H1 (cell line): ENCODE data around the gene CFAP210. TPM values are rescaled to one million over a fixed set of nuclear protein-coding genes. Genes with fewer than 3 reads are reported as not detected.

Experiments
- CTCF ChIA-PET: fragments of 300-600 bp; sonication (Branson Sonifier 250); formaldehyde crosslinking; loops from one replicate; lab custom pipeline; 2021; ENCODE audit not compliant: partially characterized antibody; lab: Charles Lee
- POLR2A ChIA-PET: fragments of 300-600 bp; sonication (Branson Sonifier 250); formaldehyde crosslinking; loops from one replicate; lab custom pipeline; 2021; ENCODE audit warnings: inconsistent platforms; ENCODE audit not compliant: partially characterized antibody; lab: Charles Lee
- DNase-seq, 2 experiments: peaks; one replicate each; pipeline versions ENCODE4 v3.0.0 to v3.0.0-alpha.2; 2010 to 2022; ENCODE audit warnings: low spot score in 2 of 2, low read depth in 1 of 2, mixed read lengths in 1 of 2
- FAIRE-seq: peaks from 2 replicates; lab custom pipeline; 2011; peaks lifted over from hg19 to GRCh38; lab: Jason Lieb, UNC
- H2AFZ ChIP-seq: 2 replicates; pipeline ENCODE4 v1.8.1; 2012; ENCODE audit warnings: low read length, inconsistent platforms
- H2AK5ac ChIP-seq: 2 replicates; pipeline ENCODE4 v1.6.1; 2013; ENCODE audit warnings: low read depth, low read length
- H2BK120ac ChIP-seq: replicated peaks from 2 replicates; pipeline ENCODE3; 2013; ENCODE audit warnings: low read depth, low read length, inconsistent platforms
- H2BK12ac ChIP-seq: 2 replicates; pipeline ENCODE4 v1.6.1; 2013; ENCODE audit warnings: low read depth, low read length
- H2BK15ac ChIP-seq: 2 replicates; pipeline ENCODE4 v1.6.1; 2013; ENCODE audit warnings: low read length
- H2BK20ac ChIP-seq: 2 replicates; pipeline ENCODE4 v1.6.1; 2013; ENCODE audit warnings: low read length
- H2BK5ac ChIP-seq: 2 replicates; pipeline ENCODE4 v1.6.1; 2013; ENCODE audit warnings: low read depth, low read length
- H3K14ac ChIP-seq: 2 replicates; pipeline ENCODE4 v1.6.1; 2013; ENCODE audit warnings: inconsistent platforms; ENCODE audit not compliant: insufficient read length
- H3K18ac ChIP-seq: 2 replicates; pipeline ENCODE4 v1.6.1; 2013; ENCODE audit warnings: low read length; ENCODE audit errors: extremely low read depth
- H3K23ac ChIP-seq: 2 replicates; pipeline ENCODE4 v1.6.1; 2013; ENCODE audit warnings: inconsistent platforms; ENCODE audit not compliant: insufficient read length
- H3K23me2 ChIP-seq: 2 replicates; pipeline ENCODE4 v1.6.1; 2013; ENCODE audit warnings: low read depth, low read length
- H3K27ac ChIP-seq: 2 replicates; pipeline ENCODE4 v1.6.1; 2011; ENCODE audit warnings: low read depth, low read length, inconsistent platforms
- H3K27me3 ChIP-seq, 4 experiments: replicated peaks in 1 of 4; 1 replicate in 1 of 4; 2 replicates in 3 of 4; pipeline versions ENCODE4 v1.6.1 to v1.8.1; 2011 to 2013; ENCODE audit warnings: low read length in 3 of 4, mild to moderate bottlenecking in 3 of 4, inconsistent platforms in 2 of 4, mixed read lengths in 2 of 4, moderate library complexity in 1 of 4; ENCODE audit not compliant: control insufficient read depth in 3 of 4, insufficient read depth in 3 of 4; ENCODE audit errors: extremely low read depth in 1 of 4
- H3K36me3 ChIP-seq, 4 experiments: 2 replicates each; pipeline versions ENCODE4 v1.6.1 to v1.8.1; 2011 to 2013; ENCODE audit warnings: mild to moderate bottlenecking in 4 of 4, low read length in 3 of 4, moderate library complexity in 2 of 4, control low read depth in 1 of 4, inconsistent platforms in 1 of 4; ENCODE audit not compliant: insufficient read depth in 4 of 4, control insufficient read depth in 2 of 4
- H3K4ac ChIP-seq: replicated peaks from 2 replicates; pipeline ENCODE3; 2013; ENCODE audit warnings: low read length, low read depth, mixed read lengths, inconsistent platforms; ENCODE audit not compliant: insufficient read length
- H3K4me1 ChIP-seq, 4 experiments: replicated peaks in 1 of 4; 1 replicate in 1 of 4; 2 replicates in 3 of 4; pipeline versions ENCODE4 v1.6.1 to v1.8.1; 2011 to 2013; ENCODE audit warnings: low read length in 3 of 4, inconsistent platforms in 2 of 4, mixed read lengths in 1 of 4; ENCODE audit not compliant: insufficient read depth in 4 of 4, control insufficient read depth in 3 of 4
- H3K4me2 ChIP-seq, 2 experiments: 2 replicates each; pipeline versions ENCODE4 v1.6.1 to v1.8.1; 2011 to 2013; ENCODE audit warnings: low read depth in 2 of 2, low read length in 2 of 2, control low read depth in 1 of 2, inconsistent platforms in 1 of 2, mild to moderate bottlenecking in 1 of 2; ENCODE audit not compliant: insufficient read depth in 1 of 2
- H3K4me3 ChIP-seq, 4 experiments: fragments of 200-600, 300-600 bp in 1 of 4; sonication (generic), shearing (Covaris generic), sonication (Bioruptor Twin) in 1 of 4; 2 replicates each; pipeline versions ENCODE4 v1.5.1 to v1.8.1; 2011 to 2016; ENCODE audit warnings: low read length in 4 of 4, low read depth in 3 of 4, control low read depth in 2 of 4, inconsistent platforms in 2 of 4, mild to moderate bottlenecking in 2 of 4, mixed read lengths in 1 of 4, moderate library complexity in 1 of 4; ENCODE audit not compliant: insufficient read depth in 2 of 4; ENCODE audit errors: extremely low read depth in 1 of 4
- H3K56ac ChIP-seq: replicated peaks from 2 replicates; pipeline ENCODE3; 2013; ENCODE audit warnings: low read depth, mild to moderate bottlenecking, mixed read lengths, low read length, inconsistent platforms; ENCODE audit not compliant: insufficient read length
- H3K79me1 ChIP-seq: 2 replicates; pipeline ENCODE4 v1.6.1; 2013; ENCODE audit warnings: low read depth, low read length, control low read depth
- H3K79me2 ChIP-seq, 2 experiments: 2 replicates each; pipeline versions ENCODE4 v1.6.1 to v1.8.1; 2012 to 2013; ENCODE audit warnings: low read length in 2 of 2, mild to moderate bottlenecking in 2 of 2, inconsistent platforms in 1 of 2; ENCODE audit not compliant: insufficient read depth in 2 of 2, control insufficient read depth in 1 of 2
- H3K9ac ChIP-seq, 4 experiments: replicated peaks in 1 of 4; 1 replicate in 1 of 4; 2 replicates in 3 of 4; pipeline versions ENCODE4 v1.6.1 to v1.8.1; 2011 to 2013; ENCODE audit warnings: low read depth in 3 of 4, low read length in 3 of 4, control low read depth in 2 of 4, mild to moderate bottlenecking in 2 of 4, moderate library complexity in 2 of 4, inconsistent platforms in 1 of 4; ENCODE audit errors: extremely low read depth in 1 of 4
- H3K9me3 ChIP-seq, 2 experiments: 2 replicates each; pipeline versions ENCODE4 v1.6.1 to v1.8.1; 2012 to 2013; ENCODE audit warnings: mild to moderate bottlenecking in 2 of 2, moderate library complexity in 2 of 2, control low read depth in 1 of 2, inconsistent platforms in 1 of 2, low read depth in 1 of 2, low read length in 1 of 2, mixed read lengths in 1 of 2; ENCODE audit not compliant: insufficient read depth in 2 of 2
- H4K20me1 ChIP-seq, 2 experiments: replicated peaks in 1 of 2; 2 replicates each; pipeline versions ENCODE3 to v1.8.1; 2011 to 2013; ENCODE audit warnings: inconsistent platforms in 2 of 2, low read length in 2 of 2, mild to moderate bottlenecking in 1 of 2; ENCODE audit not compliant: insufficient read depth in 2 of 2, control insufficient read depth in 1 of 2
- H4K5ac ChIP-seq: 2 replicates; pipeline ENCODE4 v1.6.1; 2013; ENCODE audit warnings: low read length, low read depth, mixed read lengths, inconsistent platforms; ENCODE audit not compliant: insufficient read length
- H4K8ac ChIP-seq: 2 replicates; pipeline ENCODE4 v1.8.0; 2013; ENCODE audit warnings: mild to moderate bottlenecking, moderate library complexity, low read length, inconsistent platforms; ENCODE audit not compliant: insufficient read depth; ENCODE audit errors: extremely low read depth
- H4K91ac ChIP-seq: replicated peaks from 2 replicates; pipeline ENCODE3; 2013; ENCODE audit warnings: low read length, mixed read lengths, inconsistent platforms; ENCODE audit not compliant: insufficient read length
- BRCA1 ChIP-seq: IDR thresholded peaks from 2 replicates; pipeline ENCODE4 v1.6.1; 2012; ENCODE audit warnings: low read depth, low read length, improper control_type of control experiment
- E2F6 ChIP-seq: IDR thresholded peaks from 2 replicates; pipeline ENCODE4 v1.6.1; 2012; ENCODE audit warnings: inconsistent platforms
- WGBS, 2 experiments: shearing (Covaris generic) in 1 of 2; methylation state at CpG; one replicate each; pipeline versions ENCODE4 v1.1.6 to v1.1.7; 2013 to 2015; ENCODE audit warnings: low lambda C conversion rate in 2 of 2, mixed read lengths in 2 of 2, inconsistent platforms in 1 of 2, low coverage in 1 of 2, missing lambda C conversion rate in 1 of 2; ENCODE audit not compliant: insufficient replicate concordance in 2 of 2, insufficient coverage in 1 of 2, insufficient read length in 1 of 2; ENCODE audit errors: extremely low coverage in 1 of 2, missing lambda C conversion rate in 1 of 2; 5-methylcytosine and 5-hydroxymethylcytosine counted together
- polyA plus RNA-seq, 7 experiments: library from polyadenylated mRNA; depleted of rRNA in 3 of 7; stranded (reverse) in 5 of 7; unstranded in 2 of 7; fragments of >200 nt in 5 of 7; fragments of 200-250 nt in 2 of 7; gene quantifications; 1 replicate in 5 of 7; 2 replicates in 1 of 7; 4 replicates in 1 of 7; pipeline versions ENCODE4 v1.2.1 to v1.2.3, GENCODE V29; 2011 to 2013; ENCODE audit warnings: missing spikeins in 2 of 7, mixed read lengths in 2 of 7
- total RNA-seq: library from RNA; stranded (reverse); fragmentation: NEBNext Ultra II Directional; extraction: Animal tissue kit (Norgen Biotek cat#: 25700); gene quantifications from 2 replicates; pipeline ENCODE4 v1.2.1, GENCODE V29; 2021

The CFAP210 gene
- total and polyA plus RNA-seq, 2 of the 8 experiments (the other 6 are each of a cell fraction or from before 2014, with no cell fraction given), result 0.06 to 0.37 TPM

GRCh38 chr2:169623235-169623634 is 71.0 kb downstream of the CFAP210 start:
- Histone ChIP-seq H3K18ac (no peak overlapping the region), H2AK5ac (no peak overlapping the region), H3K9me3 (no peaks in the 10 kb centered on the region), H2BK5ac (no peak overlapping the region), H4K91ac (no peak overlapping the region), H4K5ac (no peak overlapping the region), H3K4ac (no peak overlapping the region), H3K4me1 (no peaks in the 10 kb centered on the region), H3K27ac (no peak overlapping the region), H3K9ac (0 out of 7 replicates have a peak overlapping the region, but pooled peaks of 1 of the 4 experiments have one; percentile 18), H2BK12ac (no peak overlapping the region), H3K27me3 (no peaks in the 10 kb centered on the region), H3K79me2 (peaks cover 0 to 7% of the 10 kb centered on the region in 2 experiments; a peak in 2 of 4 replicates), H3K23me2 (no peaks in the 10 kb centered on the region), H2BK20ac (no peak overlapping the region), H3K23ac (no peak overlapping the region), H3K36me3 (peaks cover 0 to 40% (median 9%) of the 10 kb centered on the region in 4 experiments; a peak in 6 of 8 replicates), H3K56ac (no peak overlapping the region), H4K8ac (no peak overlapping the region), H4K20me1 (peaks cover 0 to 1% of the 10 kb centered on the region in 2 experiments), H3K14ac (no peak overlapping the region), H3K79me1 (no peaks in the 10 kb centered on the region; the same call in 1 of the 2 replicates), H3K4me3 (no peak overlapping the region), H2BK120ac (no peak overlapping the region), H3K4me2 (no peak overlapping the region), H2BK15ac (no peak overlapping the region), H2AFZ (no peak overlapping the region)
- WGBS, 2 experiments, result 95% methylated on average over 4 of the region's 4 CpGs; no CpG with 5 or more reads in 1 of the 2 experiments
- TF ChIP-seq E2F6, result no peak
- TF ChIP-seq BRCA1, result no peak
- ChIA-PET POLR2A (interaction anchor here (1.9 kb wide), 1 partner anchor 38 kb away, joined by 5 read pairs; no protein-coding TSS in a partner anchor), CTCF (no interaction called here)
- FAIRE-seq, result no peak
- no peak for DNase-seq
